Astrocyte of the spinal cord (primary cell): ENCODE results near the gene DNAH17.

Source experiments
- DNase-seq: peaks from one replicate; pipeline ENCODE4 v3.0.0; 2011; ENCODE audit warnings: low read depth, low spot score
- H3K4me3 ChIP-seq: 2 replicates; pipeline ENCODE4 v1.5.1; 2011; ENCODE audit warnings: low read depth, mild to moderate bottlenecking, low read length, moderate library complexity
- in situ Hi-C: cut with HindIII; loops from 2 replicates; pipeline ENCODE4 v1.10.0; 2017; ENCODE audit warnings: low sequenced_read_pairs
- TF ChIP-seq, protein P1 (sequence below): IDR thresholded peaks from 2 replicates; pipeline ENCODE4 v1.5.1; 2012; ENCODE audit warnings: low read depth, mild to moderate bottlenecking, low read length, inconsistent platforms

DNAH17 gene

GRCh38 chr17:78451753-78452152, 125.4 kb downstream of the DNAH17 start:
- TF ChIP-seq, protein P1, sequence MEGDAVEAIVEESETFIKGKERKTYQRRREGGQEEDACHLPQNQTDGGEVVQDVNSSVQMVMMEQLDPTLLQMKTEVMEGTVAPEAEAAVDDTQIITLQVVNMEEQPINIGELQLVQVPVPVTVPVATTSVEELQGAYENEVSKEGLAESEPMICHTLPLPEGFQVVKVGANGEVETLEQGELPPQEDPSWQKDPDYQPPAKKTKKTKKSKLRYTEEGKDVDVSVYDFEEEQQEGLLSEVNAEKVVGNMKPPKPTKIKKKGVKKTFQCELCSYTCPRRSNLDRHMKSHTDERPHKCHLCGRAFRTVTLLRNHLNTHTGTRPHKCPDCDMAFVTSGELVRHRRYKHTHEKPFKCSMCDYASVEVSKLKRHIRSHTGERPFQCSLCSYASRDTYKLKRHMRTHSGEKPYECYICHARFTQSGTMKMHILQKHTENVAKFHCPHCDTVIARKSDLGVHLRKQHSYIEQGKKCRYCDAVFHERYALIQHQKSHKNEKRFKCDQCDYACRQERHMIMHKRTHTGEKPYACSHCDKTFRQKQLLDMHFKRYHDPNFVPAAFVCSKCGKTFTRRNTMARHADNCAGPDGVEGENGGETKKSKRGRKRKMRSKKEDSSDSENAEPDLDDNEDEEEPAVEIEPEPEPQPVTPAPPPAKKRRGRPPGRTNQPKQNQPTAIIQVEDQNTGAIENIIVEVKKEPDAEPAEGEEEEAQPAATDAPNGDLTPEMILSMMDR = no peak
- no peak overlapping the region for H3K4me3 ChIP-seq
- in situ Hi-C loops = no loop called here
- DNase-seq = no peak

GRCh38 chr17:78450696-78451345, 126.4 kb downstream of the DNAH17 start:
- no peak overlapping the region for H3K4me3 ChIP-seq
- no peak for DNase-seq
- in situ Hi-C loops = no loop called here
- TF ChIP-seq, protein P1 = no peak

DNA sequence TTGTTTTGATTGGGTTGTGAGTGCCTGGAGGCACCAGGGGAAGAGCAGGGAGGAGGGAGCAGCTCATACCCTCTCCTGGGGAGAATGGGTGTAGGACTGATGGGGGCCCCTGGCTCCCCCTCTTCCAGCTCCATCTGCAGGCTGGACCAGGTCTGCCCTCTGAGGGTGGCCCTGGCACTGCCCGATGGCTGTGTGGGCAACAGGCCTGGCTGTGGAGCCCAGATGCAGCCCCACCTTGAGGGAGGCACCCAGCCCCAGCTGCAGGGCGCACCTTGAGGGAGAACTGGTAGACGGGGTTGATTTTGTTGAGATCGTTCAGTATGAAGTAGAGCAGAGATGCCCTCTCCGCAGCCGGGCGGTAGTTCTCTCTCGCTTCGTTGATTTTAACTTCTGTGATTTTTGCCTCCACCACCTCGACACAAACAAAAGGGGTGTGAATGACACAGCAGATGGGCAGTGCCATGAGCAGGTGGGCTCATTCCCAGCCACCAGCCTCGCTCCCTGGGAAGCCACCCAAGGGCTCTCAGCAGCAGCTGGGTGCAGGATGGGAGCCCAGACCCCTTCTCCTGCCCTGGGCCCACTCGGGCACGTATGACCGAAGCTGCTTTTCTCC, 127.1 kb downstream of the DNAH17 start:
- no peak for DNase-seq
- in situ Hi-C loops = no loop called here
- TF ChIP-seq, protein P1 = no peak
- H3K4me3 ChIP-seq = no peak overlapping the region

DNA sequence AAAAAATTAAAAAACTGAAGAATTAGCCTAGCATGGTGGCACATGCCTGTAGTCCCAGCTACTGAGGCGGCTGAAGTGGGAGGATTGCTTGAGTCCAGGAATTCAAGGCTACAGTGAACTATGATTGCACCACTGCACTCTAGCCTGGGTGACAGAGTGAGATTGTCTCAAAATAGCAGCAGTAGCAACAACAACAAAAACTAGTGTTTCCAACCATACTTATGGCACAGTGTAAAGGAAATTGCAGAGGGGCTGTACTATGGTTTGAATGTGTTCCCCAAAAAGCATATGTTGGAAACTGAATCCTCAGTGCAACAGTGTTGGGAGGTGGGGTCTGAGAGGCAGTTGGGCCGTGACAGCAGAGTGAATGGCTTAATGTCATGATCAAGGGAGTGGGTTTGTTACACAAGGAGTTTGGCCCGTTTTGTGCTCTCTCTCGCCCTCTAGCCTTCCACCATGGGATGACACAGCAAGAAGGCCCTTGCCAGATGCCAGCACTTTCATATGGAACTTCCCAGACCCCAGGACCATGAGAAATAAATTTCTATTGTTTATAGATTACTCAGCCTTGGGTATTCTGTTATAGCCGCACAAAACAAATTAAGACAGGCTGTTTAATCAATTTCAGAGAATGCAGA, 128.7 kb downstream of the DNAH17 start:
- TF ChIP-seq, protein P1 = peak; percentile 7
- in situ Hi-C loops = no loop called here
- H3K4me3 ChIP-seq = no peak overlapping the region
- DNase-seq = no peak

DNA sequence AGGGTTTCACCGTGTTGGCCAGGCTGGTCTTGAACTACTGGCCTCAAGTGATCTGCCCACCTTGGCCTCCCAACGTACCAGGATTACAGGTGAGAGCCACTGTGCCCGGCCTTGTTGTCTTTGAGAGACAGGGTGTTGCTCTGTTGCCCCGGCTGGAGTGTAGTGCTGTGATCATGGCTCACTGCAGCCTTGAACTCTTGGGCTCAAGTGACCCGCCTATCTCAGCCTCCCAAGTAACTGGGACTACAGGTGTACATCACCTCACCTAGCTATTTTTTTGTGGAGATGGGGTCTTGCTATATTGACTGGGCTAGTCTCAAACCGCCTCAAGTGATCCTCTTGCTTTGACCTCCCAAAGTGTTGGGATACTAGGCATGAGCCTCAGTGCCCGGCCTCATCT, 130.4 kb downstream of the DNAH17 start:
- no peak for DNase-seq
- TF ChIP-seq, protein P1 = no peak
- in situ Hi-C loops = no loop called here
- no peak overlapping the region for H3K4me3 ChIP-seq

DNA sequence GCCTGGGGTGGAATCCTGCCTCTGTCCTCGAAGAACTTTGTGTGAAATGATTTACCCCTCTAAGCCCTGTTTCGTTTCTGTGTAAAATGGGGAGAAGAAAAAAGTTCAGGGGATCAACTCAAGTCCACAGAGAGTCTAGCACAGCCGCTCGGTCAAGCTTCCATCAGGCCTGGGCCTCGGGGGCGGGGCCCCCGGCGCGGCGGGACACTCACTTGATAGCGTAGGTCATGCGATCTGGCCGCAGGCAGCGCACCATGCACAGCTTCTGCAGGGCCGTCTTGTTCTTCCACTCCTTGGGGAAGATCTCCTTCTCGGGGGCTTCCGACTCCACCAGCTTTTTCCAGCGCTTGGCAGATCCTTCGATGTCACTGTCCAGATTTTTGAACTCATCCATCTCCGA, 132.8 kb downstream of the DNAH17 start:
- H3K4me3 ChIP-seq = no peak overlapping the region
- in situ Hi-C loops = no loop called here
- no peak for DNase-seq
- TF ChIP-seq, protein P1 = no peak
